HepG2 (cell line): ENCODE data around the gene MEGF6. TPM values are rescaled to one million over a fixed set of nuclear protein-coding genes. Genes with fewer than 3 reads are reported as not detected.

Source experiments
- DR1 ChIP-seq: sonication (generic); formaldehyde crosslinking; IDR thresholded peaks from 2 replicates; pipeline ENCODE4 v1.8.0; 2021; ENCODE audit warnings: mild to moderate bottlenecking, missing genetic modification reagents, inconsistent platforms
- KMT2B ChIP-seq: IDR thresholded peaks from 2 replicates; pipeline ENCODE4 v1.6.1; 2016; ENCODE audit warnings: missing genetic modification reagents, missing compliant biosample characterization
- MTA1 ChIP-seq: sonication (generic); formaldehyde crosslinking; IDR thresholded peaks from 2 replicates; pipeline ENCODE4 v1.4.0; 2020; ENCODE audit warnings: missing genetic modification reagents, mild to moderate bottlenecking, borderline replicate concordance
- POLR2G ChIP-seq: fragments of 200-400 bp; formaldehyde crosslinking; IDR thresholded peaks from 2 replicates; pipeline ENCODE4 v1.6.1; 2018; ENCODE audit warnings: mild to moderate bottlenecking, low read depth, low read length, moderate library complexity
- RARG ChIP-seq: sonication (generic); formaldehyde crosslinking; IDR thresholded peaks from 2 replicates; pipeline ENCODE4 v1.4.0; 2020; ENCODE audit warnings: low read depth, mild to moderate bottlenecking, missing genetic modification reagents
- SOX6 ChIP-seq, 2 experiments: fragments of 450-650 bp in 1 of 2; sonication (generic) in 1 of 2; formaldehyde crosslinking in 1 of 2; IDR thresholded peaks; 2 replicates each; pipeline versions ENCODE4 v1.4.0 to v1.6.1; 2017 to 2020; ENCODE audit warnings: antibody characterized with exemption in 1 of 2, mild to moderate bottlenecking in 1 of 2, missing genetic modification reagents in 1 of 2
- ZNF138 ChIP-seq: sonication (generic); formaldehyde crosslinking; IDR thresholded peaks from 2 replicates; pipeline ENCODE4 v1.5.0; 2020; ENCODE audit warnings: mild to moderate bottlenecking, low read depth, missing genetic modification reagents
- ZNF331 ChIP-seq: sonication (generic); formaldehyde crosslinking; IDR thresholded peaks from 2 replicates; pipeline ENCODE4 v1.4.0; 2020; ENCODE audit warnings: missing genetic modification reagents
- ZNF720 ChIP-seq: sonication (generic); formaldehyde crosslinking; IDR thresholded peaks from 2 replicates; pipeline ENCODE4 v1.4.0; 2020; ENCODE audit warnings: missing genetic modification reagents
- polyA plus RNA-seq, 8 experiments: library from polyadenylated mRNA; depleted of rRNA in 3 of 8; stranded (reverse) in 7 of 8; unstranded in 1 of 8; fragments of >200 nt; fragmentation: Illumina TruSeq in 4 of 8; extraction: Trizol in 4 of 8; gene quantifications; 2 replicates each; pipeline versions ENCODE4 v1.2.1 to v1.2.3, GENCODE V29; 2011 to 2016; ENCODE audit warnings: low read depth in 4 of 8, missing spikeins in 1 of 8, mixed read lengths in 1 of 8; ENCODE audit not compliant: insufficient read depth in 1 of 8
- total RNA-seq, 5 experiments: library from RNA; depleted of rRNA; stranded (reverse); fragments of >200 nt; fragmentation: Illumina TruSeq; extraction: Trizol; gene quantifications; 2 replicates each; pipeline ENCODE4 v1.2.3, GENCODE V29; 2016; ENCODE audit warnings: low read depth in 1 of 5
- TF ChIP-seq, protein P1 (sequence below): IDR thresholded peaks from 2 replicates; pipeline ENCODE4 v1.6.1; 2016
- TF ChIP-seq, protein P2 (sequence below): sonication (generic); formaldehyde crosslinking; IDR thresholded peaks from 2 replicates; pipeline ENCODE4 v1.5.1; 2020; ENCODE audit warnings: mild to moderate bottlenecking, missing genetic modification reagents, moderate library complexity
- TF ChIP-seq, protein P3 (sequence below): sonication (generic); formaldehyde crosslinking; IDR thresholded peaks from 2 replicates; pipeline ENCODE4 v1.5.0; 2020; ENCODE audit warnings: missing genetic modification reagents, mild to moderate bottlenecking, borderline replicate concordance
- TF ChIP-seq, protein P4 (sequence below): sonication (generic); formaldehyde crosslinking; IDR thresholded peaks from 2 replicates; pipeline ENCODE4 v1.9.0; 2021; ENCODE audit warnings: missing genetic modification reagents, borderline replicate concordance
- TF ChIP-seq, protein P5 (sequence below): sonication (generic); formaldehyde crosslinking; IDR thresholded peaks from 2 replicates; pipeline ENCODE4 v1.4.0; 2020; ENCODE audit warnings: missing genetic modification reagents, borderline replicate concordance
- TF ChIP-seq, protein P6 (sequence below): sonication (generic); formaldehyde crosslinking; IDR thresholded peaks from 2 replicates; pipeline ENCODE4 v1.8.0; 2022; ENCODE audit warnings: mild to moderate bottlenecking, missing genetic modification reagents, moderate library complexity

MEGF6 gene
- total and polyA plus RNA-seq, 2 of the 13 experiments (the other 11 are each of a cell fraction or from before 2014, with no cell fraction given) = 1.9 TPM

DNA sequence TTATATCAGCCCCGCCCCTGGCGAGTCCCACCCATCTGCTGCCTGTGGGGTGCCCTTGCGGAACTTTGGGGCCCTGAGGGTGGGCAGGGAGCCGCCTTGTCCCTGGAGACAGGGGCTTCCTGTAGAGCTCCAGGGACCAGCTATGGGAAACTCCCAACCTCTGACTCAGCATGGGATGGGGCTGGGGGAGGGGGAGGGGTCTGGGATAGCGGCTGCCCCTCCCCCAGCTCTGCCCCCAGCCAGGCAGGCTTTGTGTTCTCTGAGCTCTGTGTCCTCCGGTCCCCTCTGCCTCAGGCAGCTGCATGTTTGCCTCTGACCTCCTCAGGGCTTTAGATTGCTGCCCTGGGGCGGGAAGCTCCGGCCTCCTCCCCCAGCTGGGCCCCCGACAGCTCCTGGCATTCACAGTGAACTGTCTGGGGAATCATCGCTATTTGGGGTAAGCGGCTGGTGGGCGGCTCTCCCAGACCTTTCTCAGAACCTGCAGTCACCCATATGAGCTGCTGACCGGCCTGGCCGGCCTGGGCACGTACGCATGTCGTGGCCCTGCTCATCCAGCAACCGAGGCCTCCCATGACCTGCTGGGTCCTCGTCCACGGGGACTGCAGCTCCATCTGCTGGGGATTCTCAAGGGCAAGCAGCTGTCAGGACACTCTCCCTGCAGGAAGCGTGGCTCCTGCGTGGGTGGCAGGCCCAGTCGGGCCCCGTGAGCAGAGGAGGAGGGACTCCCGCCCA lies 139.8 kb downstream of the MEGF6 start (continued):
- TF ChIP-seq DR1 (peak; percentile 43; the same call in 1 of the 2 replicates), POLR2G (peak; percentile 82), SOX6 (IDR thresholded peaks at IDR 0.05) (no peak), SOX6 (CRISPR knock-in tag; IDR thresholded peaks at IDR 0.05) (peak; percentile 73), RARG (no peak), MTA1 (CRISPR knock-in tag) (peak; percentile 75; the same call in 1 of the 2 replicates), ZNF331 (CRISPR knock-in tag) (peak; percentile 58; the same call in 1 of the 2 replicates), ZNF138 (CRISPR knock-in tag) (no peak), ZNF720 (no peak), KMT2B (peak; percentile 53; the same call in 1 of the 2 replicates)
- TF ChIP-seq, protein P1, sequence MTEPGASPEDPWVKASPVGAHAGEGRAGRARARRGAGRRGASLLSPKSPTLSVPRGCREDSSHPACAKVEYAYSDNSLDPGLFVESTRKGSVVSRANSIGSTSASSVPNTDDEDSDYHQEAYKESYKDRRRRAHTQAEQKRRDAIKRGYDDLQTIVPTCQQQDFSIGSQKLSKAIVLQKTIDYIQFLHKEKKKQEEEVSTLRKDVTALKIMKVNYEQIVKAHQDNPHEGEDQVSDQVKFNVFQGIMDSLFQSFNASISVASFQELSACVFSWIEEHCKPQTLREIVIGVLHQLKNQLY (CRISPR knock-in tag) = peak; percentile 62
- TF ChIP-seq, protein P2, sequence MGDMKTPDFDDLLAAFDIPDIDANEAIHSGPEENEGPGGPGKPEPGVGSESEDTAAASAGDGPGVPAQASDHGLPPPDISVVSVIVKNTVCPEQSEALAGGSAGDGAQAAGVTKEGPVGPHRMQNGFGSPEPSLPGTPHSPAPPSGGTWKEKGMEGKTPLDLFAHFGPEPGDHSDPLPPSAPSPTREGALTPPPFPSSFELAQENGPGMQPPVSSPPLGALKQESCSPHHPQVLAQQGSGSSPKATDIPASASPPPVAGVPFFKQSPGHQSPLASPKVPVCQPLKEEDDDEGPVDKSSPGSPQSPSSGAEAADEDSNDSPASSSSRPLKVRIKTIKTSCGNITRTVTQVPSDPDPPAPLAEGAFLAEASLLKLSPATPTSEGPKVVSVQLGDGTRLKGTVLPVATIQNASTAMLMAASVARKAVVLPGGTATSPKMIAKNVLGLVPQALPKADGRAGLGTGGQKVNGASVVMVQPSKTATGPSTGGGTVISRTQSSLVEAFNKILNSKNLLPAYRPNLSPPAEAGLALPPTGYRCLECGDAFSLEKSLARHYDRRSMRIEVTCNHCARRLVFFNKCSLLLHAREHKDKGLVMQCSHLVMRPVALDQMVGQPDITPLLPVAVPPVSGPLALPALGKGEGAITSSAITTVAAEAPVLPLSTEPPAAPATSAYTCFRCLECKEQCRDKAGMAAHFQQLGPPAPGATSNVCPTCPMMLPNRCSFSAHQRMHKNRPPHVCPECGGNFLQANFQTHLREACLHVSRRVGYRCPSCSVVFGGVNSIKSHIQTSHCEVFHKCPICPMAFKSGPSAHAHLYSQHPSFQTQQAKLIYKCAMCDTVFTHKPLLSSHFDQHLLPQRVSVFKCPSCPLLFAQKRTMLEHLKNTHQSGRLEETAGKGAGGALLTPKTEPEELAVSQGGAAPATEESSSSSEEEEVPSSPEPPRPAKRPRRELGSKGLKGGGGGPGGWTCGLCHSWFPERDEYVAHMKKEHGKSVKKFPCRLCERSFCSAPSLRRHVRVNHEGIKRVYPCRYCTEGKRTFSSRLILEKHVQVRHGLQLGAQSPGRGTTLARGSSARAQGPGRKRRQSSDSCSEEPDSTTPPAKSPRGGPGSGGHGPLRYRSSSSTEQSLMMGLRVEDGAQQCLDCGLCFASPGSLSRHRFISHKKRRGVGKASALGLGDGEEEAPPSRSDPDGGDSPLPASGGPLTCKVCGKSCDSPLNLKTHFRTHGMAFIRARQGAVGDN = peak; percentile 99
- TF ChIP-seq, protein P3, sequence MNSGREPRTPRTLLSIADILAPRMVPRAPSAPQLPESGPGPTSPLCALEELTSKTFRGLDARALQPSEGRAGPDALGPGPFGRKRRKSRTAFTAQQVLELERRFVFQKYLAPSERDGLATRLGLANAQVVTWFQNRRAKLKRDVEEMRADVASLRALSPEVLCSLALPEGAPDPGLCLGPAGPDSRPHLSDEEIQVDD = 0 out of 2 replicates have a peak, but pooled peaks have one; percentile 62
- TF ChIP-seq, protein P4, sequence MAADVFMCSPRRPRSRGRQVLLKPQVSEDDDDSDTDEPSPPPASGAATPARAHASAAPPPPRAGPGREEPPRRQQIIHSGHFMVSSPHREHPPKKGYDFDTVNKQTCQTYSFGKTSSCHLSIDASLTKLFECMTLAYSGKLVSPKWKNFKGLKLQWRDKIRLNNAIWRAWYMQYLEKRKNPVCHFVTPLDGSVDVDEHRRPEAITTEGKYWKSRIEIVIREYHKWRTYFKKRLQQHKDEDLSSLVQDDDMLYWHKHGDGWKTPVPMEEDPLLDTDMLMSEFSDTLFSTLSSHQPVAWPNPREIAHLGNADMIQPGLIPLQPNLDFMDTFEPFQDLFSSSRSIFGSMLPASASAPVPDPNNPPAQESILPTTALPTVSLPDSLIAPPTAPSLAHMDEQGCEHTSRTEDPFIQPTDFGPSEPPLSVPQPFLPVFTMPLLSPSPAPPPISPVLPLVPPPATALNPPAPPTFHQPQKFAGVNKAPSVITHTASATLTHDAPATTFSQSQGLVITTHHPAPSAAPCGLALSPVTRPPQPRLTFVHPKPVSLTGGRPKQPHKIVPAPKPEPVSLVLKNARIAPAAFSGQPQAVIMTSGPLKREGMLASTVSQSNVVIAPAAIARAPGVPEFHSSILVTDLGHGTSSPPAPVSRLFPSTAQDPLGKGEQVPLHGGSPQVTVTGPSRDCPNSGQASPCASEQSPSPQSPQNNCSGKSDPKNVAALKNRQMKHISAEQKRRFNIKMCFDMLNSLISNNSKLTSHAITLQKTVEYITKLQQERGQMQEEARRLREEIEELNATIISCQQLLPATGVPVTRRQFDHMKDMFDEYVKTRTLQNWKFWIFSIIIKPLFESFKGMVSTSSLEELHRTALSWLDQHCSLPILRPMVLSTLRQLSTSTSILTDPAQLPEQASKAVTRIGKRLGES = no peak
- TF ChIP-seq, protein P5, sequence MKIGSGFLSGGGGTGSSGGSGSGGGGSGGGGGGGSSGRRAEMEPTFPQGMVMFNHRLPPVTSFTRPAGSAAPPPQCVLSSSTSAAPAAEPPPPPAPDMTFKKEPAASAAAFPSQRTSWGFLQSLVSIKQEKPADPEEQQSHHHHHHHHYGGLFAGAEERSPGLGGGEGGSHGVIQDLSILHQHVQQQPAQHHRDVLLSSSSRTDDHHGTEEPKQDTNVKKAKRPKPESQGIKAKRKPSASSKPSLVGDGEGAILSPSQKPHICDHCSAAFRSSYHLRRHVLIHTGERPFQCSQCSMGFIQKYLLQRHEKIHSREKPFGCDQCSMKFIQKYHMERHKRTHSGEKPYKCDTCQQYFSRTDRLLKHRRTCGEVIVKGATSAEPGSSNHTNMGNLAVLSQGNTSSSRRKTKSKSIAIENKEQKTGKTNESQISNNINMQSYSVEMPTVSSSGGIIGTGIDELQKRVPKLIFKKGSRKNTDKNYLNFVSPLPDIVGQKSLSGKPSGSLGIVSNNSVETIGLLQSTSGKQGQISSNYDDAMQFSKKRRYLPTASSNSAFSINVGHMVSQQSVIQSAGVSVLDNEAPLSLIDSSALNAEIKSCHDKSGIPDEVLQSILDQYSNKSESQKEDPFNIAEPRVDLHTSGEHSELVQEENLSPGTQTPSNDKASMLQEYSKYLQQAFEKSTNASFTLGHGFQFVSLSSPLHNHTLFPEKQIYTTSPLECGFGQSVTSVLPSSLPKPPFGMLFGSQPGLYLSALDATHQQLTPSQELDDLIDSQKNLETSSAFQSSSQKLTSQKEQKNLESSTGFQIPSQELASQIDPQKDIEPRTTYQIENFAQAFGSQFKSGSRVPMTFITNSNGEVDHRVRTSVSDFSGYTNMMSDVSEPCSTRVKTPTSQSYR (CRISPR knock-in tag) = peak; percentile 97
- TF ChIP-seq, protein P6, sequence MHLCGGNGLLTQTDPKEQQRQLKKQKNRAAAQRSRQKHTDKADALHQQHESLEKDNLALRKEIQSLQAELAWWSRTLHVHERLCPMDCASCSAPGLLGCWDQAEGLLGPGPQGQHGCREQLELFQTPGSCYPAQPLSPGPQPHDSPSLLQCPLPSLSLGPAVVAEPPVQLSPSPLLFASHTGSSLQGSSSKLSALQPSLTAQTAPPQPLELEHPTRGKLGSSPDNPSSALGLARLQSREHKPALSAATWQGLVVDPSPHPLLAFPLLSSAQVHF (CRISPR knock-in tag) = no peak
